ENCODE results near the gene PRRX2. TPM values are rescaled to one million over a fixed set of nuclear protein-coding genes. Genes with fewer than 3 reads are reported as not detected.
A peak's percentile ranks its signal among the peaks of the same experiment; 100 is the strongest.

PRRX2 gene
- total and polyA plus RNA-seq, 3 donors from 2014 or later = 14.6 to 19.1 (median 15.3) TPM

- no peak overlapping the region for H3K4me3 ChIP-seq
- no peaks in the 10 kb centered on the region for H3K27me3 ChIP-seq
- no peaks in the 10 kb centered on the region for H3K9me3 ChIP-seq
- no peak for TF ChIP-seq CTCF (IDR thresholded peaks at IDR 0.05)
- TF ChIP-seq POLR2A (IDR thresholded peaks at IDR 0.05) = no peak
- DNase-seq = no peak
- H3K4me1 ChIP-seq = no peaks in the 10 kb centered on the region
- WGBS, 2 donors = 81 to 86% methylated on average over 5 of the region's 5 CpGs
- H3K27ac ChIP-seq = no peak overlapping the region
- H3K36me3 ChIP-seq (ENCODE audit: low read depth, missing control alignments) = no peaks in the 10 kb centered on the region
- intact Hi-C loops (cut with DNase I; ENCODE audit: low total_unique reads) = no loop called here
Measured at GRCh38 chr9:129722913-129723312, 57.5 kb downstream of the PRRX2 start.

- TF ChIP-seq POLR2A (IDR thresholded peaks at IDR 0.05) = no peak
- no peak for TF ChIP-seq CTCF (IDR thresholded peaks at IDR 0.05)
- H3K4me1 ChIP-seq = no peaks in the 10 kb centered on the region
- H3K27ac ChIP-seq = no peak overlapping the region
- no peaks in the 10 kb centered on the region for H3K36me3 ChIP-seq (ENCODE audit: low read depth, missing control alignments)
- DNase-seq = no peak
- H3K9me3 ChIP-seq = no peaks in the 10 kb centered on the region
- H3K27me3 ChIP-seq = no peaks in the 10 kb centered on the region
- 88 to 92% methylated on average over 16 of the region's 16 CpGs for WGBS, 2 donors
- intact Hi-C loops (cut with DNase I; ENCODE audit: low total_unique reads) = no loop called here
- H3K4me3 ChIP-seq = no peak overlapping the region
Measured at GRCh38 chr9:129724456-129725190, 59.2 kb downstream of the PRRX2 start.

GRCh38 chr9:129725795-129726251 is 60.4 kb downstream of the PRRX2 start:
- H3K36me3 ChIP-seq (ENCODE audit: low read depth, missing control alignments) = no peaks in the 10 kb centered on the region
- intact Hi-C loops (cut with DNase I; ENCODE audit: low total_unique reads) = no loop called here
- no peaks in the 10 kb centered on the region for H3K4me1 ChIP-seq
- no peaks in the 10 kb centered on the region for H3K27me3 ChIP-seq
- H3K9me3 ChIP-seq = no peaks in the 10 kb centered on the region
- H3K4me3 ChIP-seq = no peak overlapping the region
- no peak overlapping the region for H3K27ac ChIP-seq
- TF ChIP-seq CTCF (IDR thresholded peaks at IDR 0.05) (no peak), POLR2A (IDR thresholded peaks at IDR 0.05) (no peak)
- 38 to 45% methylated on average over 10 of the region's 10 CpGs for WGBS, 2 donors
- DNase-seq = no peak

GRCh38 chr9:129726322-129727160 is 61.1 kb downstream of the PRRX2 start:
- Histone ChIP-seq H3K4me1 (no peaks in the 10 kb centered on the region), H3K9me3 (no peaks in the 10 kb centered on the region), H3K4me3 (no peak overlapping the region), H3K27me3 (no peaks in the 10 kb centered on the region), H3K27ac (no peak overlapping the region), H3K36me3 (ENCODE audit: low read depth, missing control alignments) (no peaks in the 10 kb centered on the region)
- 15 to 18% methylated on average over 19 to 23 of the region's 23 CpGs for WGBS, 2 donors
- no peak for TF ChIP-seq POLR2A (IDR thresholded peaks at IDR 0.05)
- TF ChIP-seq CTCF (IDR thresholded peaks at IDR 0.05) = peak; percentile 69 to 89 (median 69)
- intact Hi-C loops (cut with DNase I; ENCODE audit: low total_unique reads) = no loop called here
- peak; percentile 79 for DNase-seq
